IMR-90 (cell line): Measurements from ENCODE around the gene NCF2. TPM values are rescaled to one million over a fixed set of nuclear protein-coding genes. Genes with fewer than 3 reads are reported as not detected.

Experiments used
- ATAC-seq: fragments of 200-7000 bp; cut with Tn5 transposase; 2 replicates; pipeline ENCODE4 v1.9.1; 2020; ENCODE audit warnings: low read depth, mild to moderate bottlenecking, moderate library complexity
- BruUV-seq: library from RNA; stranded (reverse); fragments of 400-500 nt; replicated peaks from 2 replicates; lab custom pipeline; 2021; lab: Mats Ljungman, UMichigan
- CTCF ChIA-PET: fragments of 300-600 bp; formaldehyde crosslinking; extraction: SDS; loops from one replicate; lab custom pipeline; 2021; ENCODE audit warnings: antibody characterized with exemption; lab: Yijun Ruan, JAX
- POLR2A ChIA-PET: fragments of 300-600 bp; sonication (Branson Sonifier 250); formaldehyde crosslinking; loops from one replicate; lab custom pipeline; 2022; ENCODE audit warnings: antibody characterized with exemption; ENCODE audit not compliant: unreplicated experiment; lab: Charles Lee
- DNase-seq: peaks from one replicate; pipeline ENCODE4 v3.0.0; 2013
- H2AFZ ChIP-seq: replicated peaks from 2 replicates; pipeline ENCODE3; 2013; ENCODE audit warnings: low read length, mild to moderate bottlenecking; ENCODE audit not compliant: poor library complexity
- H2AK5ac ChIP-seq: 2 replicates; pipeline ENCODE4 v1.6.1; 2013; ENCODE audit warnings: low read depth, low read length, inconsistent platforms
- H2AK9ac ChIP-seq: replicated peaks from 2 replicates; pipeline ENCODE3; 2013; ENCODE audit warnings: mild to moderate bottlenecking, low read depth, low read length, moderate library complexity; ENCODE audit not compliant: poor library complexity
- H2BK120ac ChIP-seq: 2 replicates; pipeline ENCODE4 v1.6.1; 2013; ENCODE audit warnings: low read depth, low read length, inconsistent platforms
- H2BK15ac ChIP-seq: 3 replicates; pipeline ENCODE4 v1.6.1; 2013; ENCODE audit warnings: low read depth, low read length, inconsistent platforms
- H2BK20ac ChIP-seq: 2 replicates; pipeline ENCODE4 v1.6.1; 2013; ENCODE audit warnings: low read depth, mild to moderate bottlenecking, inconsistent platforms, low read length, moderate library complexity
- H2BK5ac ChIP-seq: 2 replicates; pipeline ENCODE4 v1.6.1; 2013; ENCODE audit warnings: mild to moderate bottlenecking, low read depth, low read length, inconsistent platforms; ENCODE audit not compliant: poor library complexity, severe bottlenecking
- H3K14ac ChIP-seq: replicated peaks from 2 replicates; pipeline ENCODE4 v1.6.1; 2013; ENCODE audit warnings: low read depth, low read length, inconsistent platforms
- H3K18ac ChIP-seq: 2 replicates; pipeline ENCODE4 v1.6.1; 2013; ENCODE audit warnings: low read depth, low read length, control low read depth
- H3K23ac ChIP-seq: 2 replicates; pipeline ENCODE4 v1.6.1; 2013; ENCODE audit warnings: low read depth, low read length, inconsistent platforms
- H3K27ac ChIP-seq: 2 replicates; pipeline ENCODE4 v1.5.1; 2013; ENCODE audit warnings: mild to moderate bottlenecking, control low read depth, low read length; ENCODE audit not compliant: insufficient read depth
- H3K27me3 ChIP-seq: 2 replicates; pipeline ENCODE4 v1.6.1; 2013; ENCODE audit warnings: low read length; ENCODE audit not compliant: control insufficient read depth, insufficient read depth
- H3K36me3 ChIP-seq: 2 replicates; pipeline ENCODE4 v1.6.1; 2013; ENCODE audit warnings: low read length, mixed read lengths; ENCODE audit not compliant: control insufficient read depth, insufficient read depth
- H3K4ac ChIP-seq: 2 replicates; pipeline ENCODE4 v1.6.1; 2013; ENCODE audit warnings: low read depth, low read length, inconsistent platforms
- H3K4me1 ChIP-seq: 2 replicates; pipeline ENCODE4 v1.6.1; 2013; ENCODE audit warnings: low read length, mixed read lengths; ENCODE audit not compliant: control insufficient read depth, insufficient read depth
- H3K4me2 ChIP-seq: 2 replicates; pipeline ENCODE4 v1.6.1; 2013; ENCODE audit warnings: low read depth, mild to moderate bottlenecking, control low read depth, low read length, moderate library complexity
- H3K4me3 ChIP-seq: 2 replicates; pipeline ENCODE4 v1.5.1; 2013; ENCODE audit warnings: low read depth, mild to moderate bottlenecking, control low read depth, low read length, moderate library complexity; ENCODE audit not compliant: insufficient read depth
- H3K56ac ChIP-seq: 2 replicates; pipeline ENCODE4 v1.6.1; 2013; ENCODE audit warnings: low read length, inconsistent platforms; ENCODE audit not compliant: insufficient read depth; ENCODE audit errors: extremely low read depth
- H3K79me1 ChIP-seq, 2 experiments: 2 replicates each; pipeline ENCODE4 v1.6.1; 2013; ENCODE audit warnings: low read length in 2 of 2, inconsistent platforms in 1 of 2, low read depth in 1 of 2
- H3K9ac ChIP-seq: 2 replicates; pipeline ENCODE4 v1.6.1; 2013; ENCODE audit warnings: low read depth, low read length, control low read depth
- H3K9me1 ChIP-seq: 2 replicates; pipeline ENCODE4 v1.6.1; 2013; ENCODE audit warnings: low read length, inconsistent platforms; ENCODE audit not compliant: insufficient read depth
- H3K9me3 ChIP-seq: 2 replicates; pipeline ENCODE4 v1.6.1; 2013; ENCODE audit warnings: low read length; ENCODE audit not compliant: control insufficient read depth, insufficient read depth
- H4K20me1 ChIP-seq: 2 replicates; pipeline ENCODE4 v1.6.1; 2013; ENCODE audit warnings: low read length, inconsistent platforms; ENCODE audit not compliant: insufficient read depth
- H4K5ac ChIP-seq: 2 replicates; pipeline ENCODE4 v1.6.1; 2013; ENCODE audit warnings: mild to moderate bottlenecking, low read depth, low read length, control low read depth
- H4K8ac ChIP-seq, 2 experiments: 2 replicates each; pipeline ENCODE4 v1.6.1; 2013; ENCODE audit warnings: low read depth in 2 of 2, low read length in 2 of 2, control low read depth in 1 of 2, inconsistent platforms in 1 of 2
- H4K91ac ChIP-seq: 2 replicates; pipeline ENCODE4 v1.6.1; 2013; ENCODE audit warnings: low read depth, low read length, inconsistent platforms; ENCODE audit not compliant: insufficient read depth
- BHLHE40 ChIP-seq: fragments of 150-350 bp; IDR thresholded peaks from 2 replicates; pipeline ENCODE4 v1.6.1; 2016; ENCODE audit warnings: mild to moderate bottlenecking, low read depth, low read length
- CEBPB ChIP-seq: IDR thresholded peaks from 2 replicates; pipeline ENCODE4 v1.6.1; 2012; ENCODE audit warnings: low read depth, low read length, improper control_type of control experiment
- CHD1 ChIP-seq: IDR thresholded peaks from 2 replicates; pipeline ENCODE4 v1.6.1; 2012; ENCODE audit warnings: low read depth, low read length, improper control_type of control experiment
- CTCF ChIP-seq: conservative IDR thresholded peaks from 2 replicates; pipeline ENCODE4 v1.5.1; 2012; ENCODE audit warnings: mild to moderate bottlenecking, low read depth, low read length, improper control_type of control experiment
- ELK1 ChIP-seq: fragments of 150-350 bp; IDR thresholded peaks from 2 replicates; pipeline ENCODE4 v1.6.1; 2016; ENCODE audit warnings: low read depth, mild to moderate bottlenecking, low read length, moderate library complexity, borderline replicate concordance
- FOS ChIP-seq: fragments of 150-350 bp; IDR thresholded peaks from 2 replicates; pipeline ENCODE4 v1.6.1; 2016; ENCODE audit warnings: low read depth, low read length
- MAFK ChIP-seq: IDR thresholded peaks from 2 replicates; pipeline ENCODE4 v1.6.1; 2012; ENCODE audit warnings: low read depth, low read length, improper control_type of control experiment
- MAZ ChIP-seq: IDR thresholded peaks from 2 replicates; pipeline ENCODE4 v1.6.1; 2012; ENCODE audit warnings: low read depth, mild to moderate bottlenecking, low read length, improper control_type of control experiment, moderate library complexity, borderline replicate concordance
- MXI1 ChIP-seq: IDR thresholded peaks from 2 replicates; pipeline ENCODE4 v1.6.1; 2012; ENCODE audit warnings: low read depth, mild to moderate bottlenecking, low read length, moderate library complexity, borderline replicate concordance
- NFE2L2 ChIP-seq: fragments of 150-350 bp; IDR thresholded peaks from 2 replicates; pipeline ENCODE4 v1.6.1; 2016; ENCODE audit warnings: low read depth, mild to moderate bottlenecking, low read length
- POLR2A ChIP-seq: IDR thresholded peaks from 2 replicates; pipeline ENCODE4 v1.6.1; 2012; ENCODE audit warnings: mild to moderate bottlenecking, low read depth, low read length
- RAD21 ChIP-seq: IDR thresholded peaks from 2 replicates; pipeline ENCODE4 v1.6.1; 2012; ENCODE audit warnings: low read length, improper control_type of control experiment
- RCOR1 ChIP-seq: IDR thresholded peaks from 2 replicates; pipeline ENCODE4 v1.6.1; 2012; ENCODE audit warnings: mild to moderate bottlenecking, low read length, improper control_type of control experiment; ENCODE audit not compliant: insufficient replicate concordance
- RFX5 ChIP-seq: IDR thresholded peaks from 2 replicates; pipeline ENCODE4 v1.8.0; 2012; ENCODE audit warnings: low read depth, mild to moderate bottlenecking, low read length, moderate library complexity
- SMC3 ChIP-seq: fragments of 150-350 bp; IDR thresholded peaks from 2 replicates; pipeline ENCODE4 v1.6.1; 2016; ENCODE audit warnings: low read depth, mild to moderate bottlenecking, antibody characterized with exemption, low read length, moderate library complexity
- WGBS, 2 experiments: methylation state at CpG; one replicate each; pipeline versions ENCODE4 v1.1.5 to v1.1.7; 2013; ENCODE audit warnings: missing lambda C conversion rate in 2 of 2; ENCODE audit not compliant: insufficient read length in 1 of 2; ENCODE audit errors: extremely low coverage in 2 of 2; 5-methylcytosine and 5-hydroxymethylcytosine counted together
- dilution Hi-C: fragments of 300-500 bp; cut with HindIII; formaldehyde crosslinking; loops from one replicate; pipeline ENCODE4 v1.14.3; 2018; ENCODE audit warnings: low sequenced_read_pairs; ENCODE audit not compliant: unreplicated experiment
- in situ Hi-C: fragments of 300-500 bp; cut with MboI; formaldehyde crosslinking; loops from 3 replicates; pipeline ENCODE4 v1.14.3; 2019; ENCODE audit warnings: low sequenced_read_pairs, inconsistent platforms, mixed read lengths
- intact Hi-C: fragments of 100-400 bp; cut with micrococcal nuclease; formaldehyde crosslinking; loops from 2 replicates; pipeline ENCODE4 v1.10.0; 2022
- polyA plus RNA-seq, 3 experiments: library from polyadenylated mRNA; depleted of rRNA; stranded (reverse); fragments of >200 nt; gene quantifications; 2 replicates each; pipeline ENCODE4 v1.2.3, GENCODE V29; 2012; ENCODE audit warnings: low replicate concordance in 1 of 3
- total RNA-seq: library from RNA; depleted of rRNA; stranded (reverse); fragments of >200 nt; gene quantifications from 2 replicates; pipeline ENCODE4 v1.2.3, GENCODE V29; 2012
- TF ChIP-seq, protein P1 (sequence below): fragments of 150-350 bp; IDR thresholded peaks from 2 replicates; pipeline ENCODE4 v1.6.1; 2017; ENCODE audit warnings: mild to moderate bottlenecking, antibody characterized with exemption, low read length, low read depth

The NCF2 gene
- total and polyA plus RNA-seq, 2 of the 4 experiments (the other 2 are of a cell fraction), result 3.2 to 4.2 TPM

- H2AFZ ChIP-seq, result no peak overlapping the region
- H2BK120ac ChIP-seq, result no peak overlapping the region
- H3K79me1 ChIP-seq, result no peaks in the 10 kb centered on the region; a peak in 1 of 4 replicates
- H4K20me1 ChIP-seq, result no peaks in the 10 kb centered on the region
- no peak overlapping the region for H3K9ac ChIP-seq
- H3K36me3 ChIP-seq, result peaks cover 25% of the 10 kb centered on the region
- BruUV-seq, result no TSS peak
- no peaks in the 10 kb centered on the region for H3K27me3 ChIP-seq
- intact Hi-C loops, result loop anchor here (5.0 kb wide), 1 partner anchor 36 kb away; no protein-coding TSS in a partner anchor
- no peak overlapping the region for H2BK5ac ChIP-seq
- no peak overlapping the region for H3K18ac ChIP-seq
- DNase-seq, result no peak
- no peak overlapping the region for H4K8ac ChIP-seq
- no peak overlapping the region for H2BK20ac ChIP-seq
- no peaks in the 10 kb centered on the region; the same call in 1 of the 2 replicates for H3K9me1 ChIP-seq
- no peak overlapping the region for H3K4me3 ChIP-seq
- no peak overlapping the region for H2BK15ac ChIP-seq
- H3K14ac ChIP-seq, result no peak overlapping the region
- no peak; the same call in 1 of the 2 replicates for ATAC-seq
- no peak overlapping the region for H3K56ac ChIP-seq
- H3K4me1 ChIP-seq, result peaks cover 3% of the 10 kb centered on the region
- 0 out of 2 replicates have a peak overlapping the region, but pooled peaks have one; percentile 5 for H3K23ac ChIP-seq
- H3K4ac ChIP-seq, result no peak overlapping the region
- ChIA-PET POLR2A (no interaction called here), CTCF (interaction anchor here (0.9 kb wide), 1 partner anchor 56 kb away, joined by 3 read pairs; no protein-coding TSS in a partner anchor)
- H3K9me3 ChIP-seq, result no peaks in the 10 kb centered on the region
- TF ChIP-seq CEBPB, result no peak
- TF ChIP-seq MAFK, result no peak
- TF ChIP-seq CTCF, result no peak
- TF ChIP-seq CHD1, result no peak
- no peak for TF ChIP-seq FOS
- no peak for TF ChIP-seq RCOR1
- TF ChIP-seq BHLHE40, result no peak
- TF ChIP-seq NFE2L2, result no peak
- no peak for TF ChIP-seq RFX5
- no peak for TF ChIP-seq RAD21
- TF ChIP-seq POLR2A, result no peak
- TF ChIP-seq, protein P1, sequence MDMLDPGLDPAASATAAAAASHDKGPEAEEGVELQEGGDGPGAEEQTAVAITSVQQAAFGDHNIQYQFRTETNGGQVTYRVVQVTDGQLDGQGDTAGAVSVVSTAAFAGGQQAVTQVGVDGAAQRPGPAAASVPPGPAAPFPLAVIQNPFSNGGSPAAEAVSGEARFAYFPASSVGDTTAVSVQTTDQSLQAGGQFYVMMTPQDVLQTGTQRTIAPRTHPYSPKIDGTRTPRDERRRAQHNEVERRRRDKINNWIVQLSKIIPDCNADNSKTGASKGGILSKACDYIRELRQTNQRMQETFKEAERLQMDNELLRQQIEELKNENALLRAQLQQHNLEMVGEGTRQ, result no peak
- TF ChIP-seq ELK1, result no peak
- no peak for TF ChIP-seq SMC3
- TF ChIP-seq MAZ, result no peak
- TF ChIP-seq MXI1, result no peak
- H3K27ac ChIP-seq, result no peak overlapping the region
- no peak overlapping the region for H2AK9ac ChIP-seq
- H2AK5ac ChIP-seq, result no peak overlapping the region
- in situ Hi-C loops, result no loop called here
- dilution Hi-C loops, result no loop called here
- no peak overlapping the region for H3K4me2 ChIP-seq
- no peak overlapping the region for H4K5ac ChIP-seq
- no CpG with 5 or more reads among the region's 3 CpGs for WGBS, 2 experiments
- no peak overlapping the region for H4K91ac ChIP-seq
Observed at GRCh38 chr1:183553764-183554163, 36.5 kb downstream of the NCF2 start.
